Upper lobe of left lung (tissue), 6 donors: Measurements from ENCODE around the gene SPACA7. TPM values are rescaled to one million over a fixed set of nuclear protein-coding genes. Genes with fewer than 3 reads are reported as not detected.

Experiments used
- ATAC-seq, 2 donors: fragments of 200-7000 bp; cut with Tn5 transposase; one replicate each; pipeline ENCODE4 v1.9.1; 2022; ENCODE audit warnings: mild to moderate bottlenecking in 2 of 2, moderate library complexity in 2 of 2; ENCODE audit not compliant: low FRiP score in 2 of 2
- DNase-seq, 2 donors: peaks; one replicate each; pipeline ENCODE4 v3.0.0-alpha.2; 2019 to 2020
- H3K27ac ChIP-seq, 4 donors: fragments of 200-600 bp; sonication (generic); one replicate each; pipeline ENCODE4 v1.5.1; 2016 to 2019
- H3K27me3 ChIP-seq, 4 donors: fragments of 200-600 bp; sonication (generic); one replicate each; pipeline ENCODE4 v1.5.1; 2017 to 2019
- H3K36me3 ChIP-seq, 4 donors: fragments of 200-600 bp; sonication (generic); one replicate each; pipeline ENCODE4 v1.5.1; 2016 to 2019
- H3K4me1 ChIP-seq, 4 donors: fragments of 200-600 bp; sonication (generic); one replicate each; pipeline ENCODE4 v1.5.1; 2018 to 2019
- H3K4me3 ChIP-seq, 4 donors: fragments of 200-600 bp; sonication (generic); one replicate each; pipeline ENCODE4 v1.5.1; 2017 to 2019; ENCODE audit warnings: mild to moderate bottlenecking in 2 of 4, moderate library complexity in 1 of 4
- H3K9me3 ChIP-seq, 4 donors: fragments of 200-600 bp; sonication (generic); one replicate each; pipeline ENCODE4 v1.5.1; 2018 to 2019
- EP300 ChIP-seq, 4 donors: sonication (generic); formaldehyde crosslinking; IDR thresholded peaks; one replicate each; pipeline ENCODE4 v1.5.1; 2017; ENCODE audit warnings: antibody characterized with exemption in 4 of 4, control low read depth in 2 of 4
- POLR2A ChIP-seq, 4 donors: fragments of 450-650 bp; IDR thresholded peaks; one replicate each; pipeline ENCODE4 v1.5.1; 2016 to 2017; ENCODE audit warnings: antibody characterized with exemption in 4 of 4, mild to moderate bottlenecking in 2 of 4
- POLR2AphosphoS5 ChIP-seq, 2 donors: sonication (generic); formaldehyde crosslinking; IDR thresholded peaks; one replicate each; pipeline ENCODE4 v1.5.1; 2017; ENCODE audit warnings: antibody characterized with exemption in 2 of 2
- WGBS, 2 donors: methylation state at CpG; one replicate each; pipeline ENCODE4 v1.1.5; 2017 to 2018; 5-methylcytosine and 5-hydroxymethylcytosine counted together
- total RNA-seq, 6 donors: library from RNA; depleted of rRNA in 4 of 6; stranded (reverse); fragments of >200 nt in 4 of 6; gene quantifications; one replicate each; pipeline versions ENCODE4 v1.1.0 to v1.2.1, GENCODE V29; 2016 to 2021
- TF ChIP-seq, protein P1 (sequence below), 6 experiments: fragments of 450-650 bp in 4 of 6; fragments of 200-600 bp in 2 of 6; sonication (generic) in 2 of 6; IDR thresholded peaks; one replicate each; pipeline ENCODE4 v1.5.1; 2016 to 2019; ENCODE audit warnings: antibody characterized with exemption in 6 of 6
- donor health status: DM: no; HTN: no; CAD: no; lungs with moderate emphysema.
- donor health status: DM: no; HTN: yes; CAD: no; lungs with severe emphysema.

The SPACA7 gene
- total RNA-seq, 6 donors from 2014 or later, result not detected

DNA sequence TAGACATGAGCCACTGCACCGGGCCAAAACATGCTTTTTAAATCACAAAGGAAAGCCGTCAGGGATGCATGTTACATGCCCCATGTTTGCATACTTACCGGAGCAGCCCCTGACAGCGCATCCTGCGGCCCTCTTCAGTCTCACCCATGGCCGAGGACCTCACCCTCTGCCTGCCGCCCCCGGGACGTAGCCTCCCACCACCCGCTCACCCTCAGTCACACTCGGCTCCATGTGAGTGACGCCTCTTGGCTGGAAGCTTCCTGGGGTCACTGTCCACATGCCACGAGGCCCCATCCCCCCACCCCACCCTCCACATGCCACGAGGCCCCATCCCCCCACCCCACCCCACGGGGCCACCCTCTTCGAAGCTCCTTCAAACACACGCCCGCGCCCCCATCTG is 46.1 kb upstream of the SPACA7 start:
- no peak overlapping the region for H3K4me3 ChIP-seq
- ATAC-seq, result no peak
- no peaks in the 10 kb centered on the region for H3K9me3 ChIP-seq
- H3K27ac ChIP-seq, result no peak overlapping the region
- WGBS, 2 donors, result 63 to 64% methylated on average over 9 to 16 of the region's 19 CpGs
- no peak for TF ChIP-seq EP300 (IDR thresholded peaks at IDR 0.05)
- no peak for TF ChIP-seq POLR2A (IDR thresholded peaks at IDR 0.05)
- TF ChIP-seq POLR2AphosphoS5 (IDR thresholded peaks at IDR 0.05), result no peak
- TF ChIP-seq, protein P1, sequence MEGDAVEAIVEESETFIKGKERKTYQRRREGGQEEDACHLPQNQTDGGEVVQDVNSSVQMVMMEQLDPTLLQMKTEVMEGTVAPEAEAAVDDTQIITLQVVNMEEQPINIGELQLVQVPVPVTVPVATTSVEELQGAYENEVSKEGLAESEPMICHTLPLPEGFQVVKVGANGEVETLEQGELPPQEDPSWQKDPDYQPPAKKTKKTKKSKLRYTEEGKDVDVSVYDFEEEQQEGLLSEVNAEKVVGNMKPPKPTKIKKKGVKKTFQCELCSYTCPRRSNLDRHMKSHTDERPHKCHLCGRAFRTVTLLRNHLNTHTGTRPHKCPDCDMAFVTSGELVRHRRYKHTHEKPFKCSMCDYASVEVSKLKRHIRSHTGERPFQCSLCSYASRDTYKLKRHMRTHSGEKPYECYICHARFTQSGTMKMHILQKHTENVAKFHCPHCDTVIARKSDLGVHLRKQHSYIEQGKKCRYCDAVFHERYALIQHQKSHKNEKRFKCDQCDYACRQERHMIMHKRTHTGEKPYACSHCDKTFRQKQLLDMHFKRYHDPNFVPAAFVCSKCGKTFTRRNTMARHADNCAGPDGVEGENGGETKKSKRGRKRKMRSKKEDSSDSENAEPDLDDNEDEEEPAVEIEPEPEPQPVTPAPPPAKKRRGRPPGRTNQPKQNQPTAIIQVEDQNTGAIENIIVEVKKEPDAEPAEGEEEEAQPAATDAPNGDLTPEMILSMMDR (IDR thresholded peaks at IDR 0.05), result no peak
- DNase-seq, result peak in 1 of 2 donors; percentile 44
- H3K27me3 ChIP-seq, result peaks cover 0 to 15% (median 4%) of the 10 kb centered on the region in 4 donors
- H3K36me3 ChIP-seq, result no peaks in the 10 kb centered on the region
- peaks cover 0 to 8% (median 0%) of the 10 kb centered on the region in 4 donors for H3K4me1 ChIP-seq

DNA sequence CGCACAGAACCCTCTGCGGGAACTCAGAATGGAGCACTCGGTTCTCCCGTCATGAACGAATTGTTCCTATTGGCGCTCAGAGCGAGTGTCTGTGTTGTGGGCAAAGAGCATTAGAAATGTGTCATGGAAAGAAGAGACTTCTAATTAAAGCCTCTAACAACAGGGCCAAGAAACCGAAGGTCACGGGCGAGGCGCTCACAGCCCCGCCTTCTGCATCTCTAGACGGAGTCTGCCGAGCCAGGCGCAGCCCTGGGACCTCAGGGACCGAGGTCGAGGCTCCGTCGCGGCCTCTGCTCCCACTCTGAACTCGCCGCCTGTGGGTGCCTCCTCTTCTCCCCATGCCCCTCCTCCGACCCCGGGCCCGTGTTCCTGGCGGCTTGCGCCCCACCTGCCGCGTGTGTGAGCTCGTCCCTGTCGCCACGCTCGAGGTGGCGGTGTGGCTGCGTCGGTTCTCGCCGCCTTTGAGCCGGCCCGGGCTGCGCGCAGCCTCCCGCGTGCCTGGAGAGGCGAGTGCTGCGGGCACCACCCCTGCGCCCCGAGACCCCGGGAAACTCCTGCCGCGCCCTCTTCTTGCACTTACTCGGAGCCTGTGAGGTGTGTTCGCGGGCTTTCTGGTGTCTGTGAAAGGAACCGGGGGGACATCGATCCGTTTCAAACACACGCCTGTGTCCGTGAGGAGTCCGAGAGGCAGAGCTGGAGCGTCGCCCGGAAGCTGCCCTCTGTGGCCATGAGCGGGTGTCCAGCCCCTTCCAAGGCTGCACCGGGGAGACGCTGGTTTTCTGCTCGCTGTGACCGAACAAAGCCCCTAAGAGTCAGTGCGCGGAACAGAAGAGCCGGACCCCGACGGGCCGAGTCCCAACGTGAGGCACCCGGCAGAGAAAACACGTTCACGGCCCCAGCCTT is 45.4 kb upstream of the SPACA7 start:
- 12 to 56% methylated on average over 29 to 78 of the region's 78 CpGs for WGBS, 2 donors
- DNase-seq (peak in 1 of 2 donors; percentile 80), ATAC-seq (no peak)
- no peaks in the 10 kb centered on the region for H3K9me3 ChIP-seq
- peaks cover 0 to 15% (median 4%) of the 10 kb centered on the region in 4 donors for H3K27me3 ChIP-seq
- H3K36me3 ChIP-seq, result no peaks in the 10 kb centered on the region
- no peak for TF ChIP-seq POLR2AphosphoS5 (IDR thresholded peaks at IDR 0.05)
- no peak for TF ChIP-seq POLR2A (IDR thresholded peaks at IDR 0.05)
- TF ChIP-seq, protein P1 (IDR thresholded peaks at IDR 0.05), result no peak
- no peak for TF ChIP-seq EP300 (IDR thresholded peaks at IDR 0.05)
- no peak overlapping the region for H3K27ac ChIP-seq
- peaks cover 0 to 8% (median 0%) of the 10 kb centered on the region in 4 donors for H3K4me1 ChIP-seq
- peak overlapping the region in 1 of 4 donors; percentile 6 for H3K4me3 ChIP-seq

DNA sequence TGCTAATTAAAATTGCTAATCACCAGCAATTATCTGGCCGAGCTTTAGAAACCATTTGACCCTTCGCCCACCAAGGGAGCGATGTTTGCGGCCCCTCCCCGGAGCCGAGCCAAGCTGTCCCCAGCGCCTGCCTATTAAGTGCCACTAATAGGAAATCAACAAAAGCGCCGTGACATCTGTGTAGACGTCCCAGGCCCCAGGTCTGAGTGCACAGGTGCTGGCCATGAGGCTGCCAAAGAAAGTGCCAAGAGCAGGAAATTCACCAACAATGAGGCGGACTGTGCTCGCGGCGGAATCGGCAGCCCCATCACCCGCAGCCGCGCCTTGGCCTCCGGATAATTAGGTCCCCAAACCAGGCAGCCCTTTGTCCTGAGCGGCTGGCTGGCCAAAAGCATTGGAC is 44.5 kb upstream of the SPACA7 start:
- 20 to 29% methylated on average over 19 to 20 of the region's 20 CpGs for WGBS, 2 donors
- no peak overlapping the region for H3K4me3 ChIP-seq
- H3K36me3 ChIP-seq, result no peaks in the 10 kb centered on the region
- DNase-seq (no peak), ATAC-seq (no peak)
- TF ChIP-seq, protein P1 (IDR thresholded peaks at IDR 0.05), result no peak
- TF ChIP-seq POLR2A (IDR thresholded peaks at IDR 0.05) (no peak), POLR2AphosphoS5 (IDR thresholded peaks at IDR 0.05) (no peak), EP300 (IDR thresholded peaks at IDR 0.05) (no peak)
- H3K4me1 ChIP-seq, result peaks cover 0 to 8% (median 0%) of the 10 kb centered on the region in 4 donors
- H3K9me3 ChIP-seq, result peaks cover 0 to 3% (median 0%) of the 10 kb centered on the region in 4 donors
- no peak overlapping the region for H3K27ac ChIP-seq
- H3K27me3 ChIP-seq, result peaks cover 0 to 15% (median 4%) of the 10 kb centered on the region in 4 donors

DNA sequence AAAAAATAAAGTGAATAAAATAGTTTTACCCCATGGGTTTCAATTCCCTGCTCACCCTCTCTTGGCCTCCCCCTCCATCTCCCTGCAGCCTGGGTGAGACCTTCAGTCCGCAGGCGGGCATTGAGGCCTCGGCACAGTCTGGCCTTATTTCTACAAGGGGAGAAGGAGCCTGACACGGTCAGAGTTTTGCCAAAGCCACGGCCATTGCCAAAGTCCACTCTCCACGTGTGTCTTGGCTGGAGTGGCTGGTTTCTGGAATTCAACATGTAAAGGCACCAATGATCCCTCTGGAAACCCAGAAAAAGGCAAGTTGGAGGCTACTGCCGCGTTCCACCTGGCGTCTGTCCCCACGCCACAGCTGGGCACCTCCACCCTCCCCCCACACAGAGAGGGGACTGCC is 43.4 kb upstream of the SPACA7 start:
- no peaks in the 10 kb centered on the region for H3K36me3 ChIP-seq
- H3K9me3 ChIP-seq, result peaks cover 0 to 12% (median 4%) of the 10 kb centered on the region in 4 donors
- peaks cover 0 to 15% (median 4%) of the 10 kb centered on the region in 4 donors for H3K27me3 ChIP-seq
- H3K4me1 ChIP-seq, result peaks cover 0 to 8% (median 0%) of the 10 kb centered on the region in 4 donors
- H3K27ac ChIP-seq, result no peak overlapping the region
- 72 to 84% methylated on average over 5 to 10 of the region's 10 CpGs for WGBS, 2 donors
- TF ChIP-seq EP300 (IDR thresholded peaks at IDR 0.05), result no peak
- no peak for TF ChIP-seq POLR2A (IDR thresholded peaks at IDR 0.05)
- no peak for TF ChIP-seq POLR2AphosphoS5 (IDR thresholded peaks at IDR 0.05)
- TF ChIP-seq, protein P1 (IDR thresholded peaks at IDR 0.05), result no peak
- ATAC-seq (no peak), DNase-seq (no peak)
- no peak overlapping the region for H3K4me3 ChIP-seq
